ENCODE data around the gene GGT6. TPM values are rescaled to one million over a fixed set of nuclear protein-coding genes. Genes with fewer than 3 reads are reported as not detected.

The GGT6 gene
- total RNA-seq, 1 experiment from 2014 or later, result not detected

- H3K36me3 ChIP-seq (ENCODE audit: low read depth, low read length), result no peaks in the 10 kb centered on the region
- intact Hi-C loops (cut with micrococcal nuclease), result no loop called here
- POLR2A ChIA-PET (ENCODE audit: unreplicated experiment), result no interaction called here
- H4K20me1 ChIP-seq (ENCODE audit: low read length), result no peaks in the 10 kb centered on the region
- DNase-seq (no peak), ATAC-seq (peak; percentile 57)
- no peak overlapping the region for H3K4me2 ChIP-seq (ENCODE audit: low read length)
- H3K4me1 ChIP-seq (ENCODE audit: insufficient read depth, low read length), result no peaks in the 10 kb centered on the region
- no peak overlapping the region for H3K4me3 ChIP-seq (ENCODE audit: low read length)
- CTCF ChIA-PET, result no interaction called here
- no peaks in the 10 kb centered on the region for H3K27me3 ChIP-seq (ENCODE audit: low read length)
- 0 out of 2 replicates have a peak, but pooled peaks have one; percentile 23 for TF ChIP-seq CTCF (conservative IDR thresholded peaks at IDR 0.05; ENCODE audit: low read depth, low read length)
- no peak for TF ChIP-seq EZH2 (IDR thresholded peaks at IDR 0.05; ENCODE audit: low read length, unreplicated experiment)
- no peak for TF ChIP-seq EZH2phosphoT487 (IDR thresholded peaks at IDR 0.05; ENCODE audit: borderline replicate concordance, low read length)
- no peaks in the 10 kb centered on the region for H3K79me2 ChIP-seq (ENCODE audit: low read length)
- no peaks in the 10 kb centered on the region for H3K9me3 ChIP-seq (ENCODE audit: low read length)
- no peaks in the 10 kb centered on the region for H3K9me2 ChIP-seq (replicated peaks; ENCODE audit: low read length)
- H2AFZ ChIP-seq (ENCODE audit: low read length), result no peak overlapping the region
- no peak overlapping the region for H3K27ac ChIP-seq (ENCODE audit: low read length)
- no peak overlapping the region for H3K9ac ChIP-seq (ENCODE audit: low read length)
- BruUV-seq (replicated peaks), result no TSS peak
- H3F3A ChIP-seq (ENCODE audit: low read length, unreplicated experiment), result no peaks in the 10 kb centered on the region
Measured at GRCh38 chr17:4594931-4595684, 34.7 kb upstream of the GGT6 start.

DNA sequence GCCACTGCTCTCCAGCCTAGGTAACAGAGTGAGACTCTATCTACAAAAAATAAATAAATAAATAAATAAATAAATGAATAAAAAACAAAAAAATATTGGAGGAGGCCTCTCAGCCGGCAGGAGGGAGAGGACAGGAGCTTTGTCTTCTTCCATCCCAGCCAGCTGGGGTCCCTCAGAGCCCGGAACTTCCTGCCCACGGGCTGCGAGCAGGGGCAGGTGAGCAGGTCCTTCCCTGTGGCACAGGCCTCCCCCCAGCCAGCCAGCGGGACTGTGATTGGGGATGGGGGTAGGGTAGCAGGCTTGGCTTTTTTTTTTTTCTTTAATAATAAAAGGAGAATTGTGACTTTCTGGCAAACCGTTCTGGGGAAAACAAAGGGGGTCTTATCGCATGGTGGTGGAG is 34.0 kb upstream of the GGT6 start:
- Histone ChIP-seq H3K27me3 (ENCODE audit: low read length) (no peaks in the 10 kb centered on the region), H3K27ac (ENCODE audit: low read length) (no peak overlapping the region), H3K4me1 (ENCODE audit: insufficient read depth, low read length) (no peaks in the 10 kb centered on the region), H3K4me3 (ENCODE audit: low read length) (no peak overlapping the region), H3K36me3 (ENCODE audit: low read depth, low read length) (no peaks in the 10 kb centered on the region), H3K9ac (ENCODE audit: low read length) (no peak overlapping the region), H3K79me2 (ENCODE audit: low read length) (no peaks in the 10 kb centered on the region), H3F3A (ENCODE audit: low read length, unreplicated experiment) (no peaks in the 10 kb centered on the region), H3K4me2 (ENCODE audit: low read length) (no peak overlapping the region), H3K9me3 (ENCODE audit: low read length) (no peaks in the 10 kb centered on the region), H4K20me1 (ENCODE audit: low read length) (no peaks in the 10 kb centered on the region), H2AFZ (ENCODE audit: low read length) (no peak overlapping the region), H3K9me2 (replicated peaks; ENCODE audit: low read length) (no peaks in the 10 kb centered on the region)
- no TSS peak for BruUV-seq (replicated peaks)
- ATAC-seq (no peak), DNase-seq (no peak)
- TF ChIP-seq EZH2phosphoT487 (IDR thresholded peaks at IDR 0.05; ENCODE audit: borderline replicate concordance, low read length), result no peak
- TF ChIP-seq CTCF (conservative IDR thresholded peaks at IDR 0.05; ENCODE audit: low read depth, low read length), result no peak
- no peak for TF ChIP-seq EZH2 (IDR thresholded peaks at IDR 0.05; ENCODE audit: low read length, unreplicated experiment)
- POLR2A ChIA-PET (ENCODE audit: unreplicated experiment), result no interaction called here
- CTCF ChIA-PET, result no interaction called here
- intact Hi-C loops (cut with micrococcal nuclease), result no loop called here

DNA sequence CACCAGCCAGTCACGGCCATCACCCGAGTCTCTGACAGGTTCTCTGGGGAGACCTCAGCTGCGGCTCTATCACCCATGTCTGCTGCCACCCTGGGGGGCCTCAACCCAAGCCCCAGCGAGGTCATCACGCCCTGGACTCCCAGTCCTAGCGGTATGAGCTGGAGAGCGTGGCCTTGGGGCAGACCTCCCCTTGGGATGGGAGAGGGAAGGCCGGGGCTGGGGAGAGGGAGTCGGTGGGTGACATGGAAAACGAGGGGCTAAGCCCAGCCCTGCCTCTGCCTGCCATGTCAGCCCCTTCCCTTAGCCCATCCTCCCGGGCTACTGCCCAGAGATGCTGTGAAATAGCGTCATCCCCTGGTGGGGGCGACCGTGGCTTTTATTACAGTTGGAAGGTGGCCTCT is 32.6 kb upstream of the GGT6 start:
- intact Hi-C loops (cut with micrococcal nuclease), result no loop called here
- Histone ChIP-seq H3K4me1 (ENCODE audit: insufficient read depth, low read length) (no peaks in the 10 kb centered on the region), H3K9me3 (ENCODE audit: low read length) (no peaks in the 10 kb centered on the region), H3K27me3 (ENCODE audit: low read length) (no peaks in the 10 kb centered on the region), H3K36me3 (ENCODE audit: low read depth, low read length) (no peaks in the 10 kb centered on the region), H4K20me1 (ENCODE audit: low read length) (no peaks in the 10 kb centered on the region), H2AFZ (ENCODE audit: low read length) (no peak overlapping the region), H3K4me3 (ENCODE audit: low read length) (no peak overlapping the region), H3K9ac (ENCODE audit: low read length) (no peak overlapping the region), H3K27ac (ENCODE audit: low read length) (no peak overlapping the region), H3F3A (ENCODE audit: low read length, unreplicated experiment) (no peaks in the 10 kb centered on the region), H3K4me2 (ENCODE audit: low read length) (no peak overlapping the region), H3K79me2 (ENCODE audit: low read length) (no peaks in the 10 kb centered on the region), H3K9me2 (replicated peaks; ENCODE audit: low read length) (no peaks in the 10 kb centered on the region)
- TF ChIP-seq EZH2phosphoT487 (IDR thresholded peaks at IDR 0.05; ENCODE audit: borderline replicate concordance, low read length) (no peak), EZH2 (IDR thresholded peaks at IDR 0.05; ENCODE audit: low read length, unreplicated experiment) (no peak), CTCF (conservative IDR thresholded peaks at IDR 0.05; ENCODE audit: low read depth, low read length) (no peak)
- BruUV-seq (replicated peaks), result no TSS peak
- DNase-seq, result no peak
- ChIA-PET POLR2A (ENCODE audit: unreplicated experiment) (no interaction called here), CTCF (no interaction called here)
- ATAC-seq, result no peak

Measured in PC-3 (cell line).